H1 (cell line): ENCODE measurements around the gene FICD. TPM values are rescaled to one million over a fixed set of nuclear protein-coding genes. Genes with fewer than 3 reads are reported as not detected.

Source experiments
- CBX5 ChIP-seq: fragments of 300-800, 300-1000 bp; sonication (generic); IDR thresholded peaks from 2 replicates; pipeline ENCODE4 v1.7.1; 2016; ENCODE audit warnings: antibody characterized with exemption, low read length, low read depth
- TEAD4 ChIP-seq: IDR thresholded peaks from 2 replicates; pipeline ENCODE4 v1.6.1; 2012; ENCODE audit warnings: low read depth, low read length, inconsistent platforms, mixed read lengths
- polyA plus RNA-seq, 7 experiments: library from polyadenylated mRNA; depleted of rRNA in 3 of 7; stranded (reverse) in 5 of 7; unstranded in 2 of 7; fragments of >200 nt in 5 of 7; fragments of 200-250 nt in 2 of 7; gene quantifications; 1 replicate in 5 of 7; 2 replicates in 1 of 7; 4 replicates in 1 of 7; pipeline versions ENCODE4 v1.2.1 to v1.2.3, GENCODE V29; 2011 to 2013; ENCODE audit warnings: missing spikeins in 2 of 7, mixed read lengths in 2 of 7
- total RNA-seq: library from RNA; stranded (reverse); fragmentation: NEBNext Ultra II Directional; extraction: Animal tissue kit (Norgen Biotek cat#: 25700); gene quantifications from 2 replicates; pipeline ENCODE4 v1.2.1, GENCODE V29; 2021

FICD gene
- total and polyA plus RNA-seq, 2 of the 8 experiments (the other 6 are each of a cell fraction or from before 2014, with no cell fraction given) = 2.2 to 6.0 TPM

GRCh38 chr12:108568338-108569154 lies 53.5 kb downstream of the FICD start (continued):
- TF ChIP-seq CBX5 = no peak
- TF ChIP-seq TEAD4 = no peak
- TF ChIP-seq, all 59 proteins: peak for 0

Other genes starting within 250 kb of the FICD start
- gene CMKLR1, start 176.0 kb upstream of the FICD start, total RNA-seq = 1.7 and 2.1 TPM in 2 replicates
- 2.8 and 2.9 TPM in 2 replicates for gene CMKLR1, start 176.0 kb upstream of the FICD start, polyA plus RNA-seq (2011; rRNA removed)
- gene SART3, start 45.9 kb downstream of the FICD start, total RNA-seq = 89.6 and 103 TPM in 2 replicates
- 16.0 and 21.4 TPM in 2 replicates for gene SART3, start 45.9 kb downstream of the FICD start, polyA plus RNA-seq (2011; rRNA removed)
- 78.1 and 82.3 TPM in 2 replicates for gene ISCU, start 47.3 kb downstream of the FICD start, total RNA-seq
- gene ISCU, start 47.3 kb downstream of the FICD start, polyA plus RNA-seq (2011; rRNA removed) = 54.5 and 72.1 TPM in 2 replicates
- 0.48 and 0.61 TPM in 2 replicates for gene TMEM119, start 82.8 kb downstream of the FICD start, total RNA-seq
- gene TMEM119, start 82.8 kb downstream of the FICD start, polyA plus RNA-seq (2011; rRNA removed) = 0.35 TPM in 2 replicates
- gene SELPLG, start 118.6 kb downstream of the FICD start, total RNA-seq = 0.13 TPM in 1 of 2 replicates, not detected in the other
- gene SELPLG, start 118.6 kb downstream of the FICD start, polyA plus RNA-seq (2011; rRNA removed) = 0.18 and 0.19 TPM in 2 replicates
- 120 and 130 TPM in 2 replicates for gene CORO1C, start 216.2 kb downstream of the FICD start, total RNA-seq
- 71.7 and 72.7 TPM in 2 replicates for gene CORO1C, start 216.2 kb downstream of the FICD start, polyA plus RNA-seq (2011; rRNA removed)